ELR (cell line): Measurements from ENCODE around the gene TMEM169.

Experiments used
- DNase-seq: peaks from one replicate; pipeline ENCODE4 v3.0.0-alpha.2; 2015; ENCODE audit warnings: low read depth

TMEM169 gene, protein sequence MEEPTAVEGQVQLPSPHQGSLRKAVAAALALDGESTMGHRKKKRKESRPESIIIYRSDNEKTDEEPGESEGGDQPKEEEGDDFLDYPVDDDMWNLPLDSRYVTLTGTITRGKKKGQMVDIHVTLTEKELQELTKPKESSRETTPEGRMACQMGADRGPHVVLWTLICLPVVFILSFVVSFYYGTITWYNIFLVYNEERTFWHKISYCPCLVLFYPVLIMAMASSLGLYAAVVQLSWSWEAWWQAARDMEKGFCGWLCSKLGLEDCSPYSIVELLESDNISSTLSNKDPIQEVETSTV

DNA sequence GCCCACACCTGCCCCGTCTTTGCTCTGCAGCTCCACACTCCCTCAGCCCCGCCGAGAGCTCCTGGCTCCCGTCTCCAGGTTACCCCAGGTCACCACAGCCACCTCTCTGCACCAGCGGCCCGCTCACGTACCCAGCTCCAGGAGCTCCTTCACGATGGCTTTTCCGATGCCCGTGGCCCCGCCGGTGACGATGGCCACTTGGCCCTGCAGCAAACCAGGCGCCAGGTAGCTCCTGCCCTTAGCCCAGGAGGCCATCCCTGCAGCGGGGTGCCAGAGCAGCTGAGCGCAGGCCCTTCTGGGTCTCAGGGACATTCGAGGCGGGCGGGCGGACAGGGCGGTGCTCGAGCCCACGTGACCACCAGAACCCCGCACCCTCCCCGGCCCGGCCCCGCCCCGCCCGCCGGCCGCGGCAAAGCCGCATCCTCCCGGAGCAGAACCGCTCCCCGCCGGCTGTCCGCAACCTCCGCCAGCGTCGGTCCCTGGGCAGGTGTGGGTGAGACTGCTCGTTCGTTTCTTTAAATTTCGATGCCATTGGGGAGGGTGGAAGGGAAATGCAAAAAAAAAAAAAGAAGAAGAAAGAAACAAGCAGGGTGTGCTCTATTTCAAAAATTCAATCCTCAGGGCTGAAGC lies at the start of gene TMEM169, which contains the start of gene PECR:
TSS of gene TMEM169 (plus strand) at position 433 of the 630 bp plus-strand sequence. CDS start 14,045 bp downstream, outside the sequence.
TSS of gene PECR (minus strand) at position 323 of the 630 bp plus-strand sequence. CDS start at position 255, 68 bp downstream.
- peak; percentile 78 for DNase-seq

DNA sequence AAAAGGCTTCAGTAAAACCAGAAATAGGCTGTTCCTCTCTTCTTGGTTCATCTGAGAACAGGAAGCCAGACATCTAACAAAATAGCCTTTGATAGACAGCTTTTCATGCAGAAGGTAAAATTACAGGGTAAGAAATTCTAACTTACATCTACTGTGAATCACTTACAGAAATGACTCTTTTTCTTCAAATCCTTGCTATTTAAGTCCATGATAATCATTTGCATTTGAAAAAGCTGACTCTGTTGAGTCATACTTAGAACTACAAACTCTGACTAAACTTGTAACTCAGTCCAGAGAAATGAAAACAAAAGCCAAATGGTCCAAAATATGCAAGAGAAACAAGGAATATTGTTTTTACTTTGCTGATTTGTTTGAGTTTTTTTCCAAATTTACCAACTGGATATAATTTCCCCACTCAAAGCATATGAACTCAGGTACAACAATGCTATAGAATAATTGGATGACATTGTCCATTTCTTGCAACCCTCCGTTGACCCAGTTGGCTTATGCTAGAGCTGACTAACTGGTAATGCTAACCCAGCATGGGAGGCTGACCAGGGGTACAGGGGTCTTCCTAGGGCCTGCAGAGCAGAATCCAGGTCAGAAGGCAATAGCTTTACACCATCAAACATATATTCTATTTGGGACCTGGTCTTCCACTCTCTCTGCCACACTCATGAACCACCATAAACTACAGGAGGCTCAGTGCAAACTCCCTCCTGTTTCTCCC lies 49.6 kb upstream of the TMEM169 start:
- DNase-seq: peak; percentile 88

DNA sequence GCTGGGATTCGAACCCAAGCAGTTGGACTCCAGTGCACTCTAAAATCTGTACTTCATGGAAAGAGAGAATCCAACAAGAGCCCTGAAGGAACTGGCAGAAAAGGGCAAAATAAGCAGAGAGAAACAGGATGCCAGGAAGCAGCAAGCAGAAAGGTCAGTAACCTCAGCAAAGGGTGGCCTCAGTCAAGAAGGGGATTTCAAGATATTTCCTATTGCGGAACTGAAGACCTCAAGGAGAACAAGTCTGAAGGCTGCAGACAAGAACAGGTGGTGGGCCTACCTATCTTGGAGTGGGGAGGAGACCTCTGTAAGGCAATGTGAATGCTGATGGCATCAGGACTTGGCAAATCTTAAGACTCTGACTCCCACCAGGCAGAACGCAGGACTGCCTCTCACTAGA lies 48.3 kb upstream of the TMEM169 start:
- no peak for DNase-seq

DNA sequence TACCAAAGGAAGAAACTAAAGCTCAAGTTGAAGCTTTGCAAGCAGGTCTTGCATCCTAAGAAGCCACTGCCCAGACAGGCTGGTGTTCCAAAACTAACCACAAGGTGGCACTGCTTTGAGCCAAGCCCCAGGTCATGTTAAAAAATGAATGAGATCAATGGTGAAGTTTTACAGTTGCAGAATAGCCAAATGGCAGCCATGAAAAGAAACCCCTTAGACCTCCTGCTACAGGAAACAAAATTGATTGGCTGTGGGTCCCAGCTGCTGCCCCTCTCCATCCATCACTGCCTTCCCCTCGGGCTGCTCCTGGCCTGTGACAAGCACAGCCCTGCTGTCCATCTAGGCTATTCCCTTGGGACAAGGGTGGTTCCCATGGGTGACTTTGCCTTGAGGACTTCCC lies 47.7 kb upstream of the TMEM169 start:
- peak; percentile 67 for DNase-seq

DNA sequence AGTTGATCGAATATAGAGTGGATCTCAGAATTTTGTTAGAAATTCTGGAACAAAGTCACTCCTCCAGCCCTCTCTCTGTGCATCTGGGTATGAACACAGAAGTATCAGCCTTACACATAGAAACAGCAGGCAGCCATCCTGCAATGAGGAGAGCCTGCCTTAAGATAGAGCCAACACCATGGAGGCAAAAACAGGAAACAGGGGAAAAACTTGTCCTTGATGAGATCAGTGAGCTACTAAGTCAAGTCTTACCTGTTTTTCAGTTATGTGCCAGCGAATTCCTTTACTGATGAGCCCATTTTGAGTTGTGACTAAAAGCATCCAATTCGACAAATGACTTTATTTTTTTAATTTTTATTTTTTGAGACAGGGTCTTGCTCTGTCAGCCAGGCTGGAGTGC lies 41.8 kb upstream of the TMEM169 start:
- no peak for DNase-seq

DNA sequence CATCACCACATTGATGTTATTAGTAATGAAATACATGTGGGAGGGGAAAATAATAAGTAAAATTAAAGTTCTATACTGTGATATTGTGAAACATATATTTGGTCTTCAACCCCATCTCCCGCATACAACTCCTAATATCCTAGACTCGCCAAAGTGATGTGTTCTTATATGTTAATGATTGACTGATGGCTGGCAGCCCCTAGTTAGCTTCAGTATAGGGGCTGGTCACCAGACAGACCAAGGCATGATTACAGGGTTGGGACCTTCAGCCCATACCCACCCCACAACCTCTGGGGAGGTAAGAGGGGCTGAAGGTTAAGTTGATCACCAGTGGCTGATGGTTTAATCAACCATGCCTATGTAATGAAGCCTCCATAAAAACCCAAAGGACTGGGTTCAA lies 40.3 kb upstream of the TMEM169 start:
- no peak for DNase-seq

DNA sequence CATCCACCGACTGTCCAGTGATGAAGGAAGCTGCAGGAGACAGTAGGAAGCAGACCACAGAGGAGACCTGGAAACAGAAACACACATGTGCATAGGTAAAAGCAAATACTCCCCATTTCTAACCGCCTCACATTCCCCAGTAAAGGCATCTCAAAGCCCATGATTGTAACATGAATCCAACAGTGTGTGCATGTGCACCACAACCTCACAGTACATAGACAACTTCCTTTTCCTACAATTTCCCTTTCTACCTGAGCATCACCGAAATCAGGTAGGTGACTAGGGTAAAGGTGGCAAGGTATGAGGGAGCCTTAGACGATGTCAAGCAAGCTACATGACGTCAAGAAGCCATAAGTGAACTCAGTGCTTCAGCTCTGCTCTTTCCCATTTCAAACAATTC lies 37.8 kb upstream of the TMEM169 start:
- no peak for DNase-seq

DNA sequence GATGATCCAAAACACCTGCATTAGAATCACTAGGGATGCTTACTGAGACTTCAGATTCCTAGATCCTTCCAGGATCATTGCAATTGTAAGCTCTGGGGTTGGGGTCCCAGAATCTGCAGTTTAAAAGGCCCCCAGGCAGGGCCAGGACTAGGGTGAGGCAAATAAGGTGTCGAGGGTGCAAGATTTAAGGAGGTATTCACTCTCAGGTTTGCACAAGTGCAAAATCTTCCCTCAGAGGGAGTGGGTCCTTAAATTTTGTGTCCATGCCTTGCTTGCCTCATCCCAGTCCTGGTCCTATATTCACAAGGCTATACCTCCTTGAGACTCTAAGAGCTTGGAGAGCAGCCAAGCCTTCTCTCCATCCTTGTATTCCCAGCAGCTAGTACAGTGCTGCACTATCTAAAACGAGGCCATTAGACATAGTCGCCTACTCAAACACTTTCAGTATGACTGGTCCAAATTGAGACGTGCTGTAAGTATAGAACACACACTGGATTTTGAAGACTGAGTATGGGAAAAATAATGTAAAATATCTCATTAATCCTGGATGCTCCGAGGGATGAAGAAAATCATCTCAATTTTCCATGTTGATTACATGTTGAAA lies 36.7 kb upstream of the TMEM169 start:
- no peak for DNase-seq

DNA sequence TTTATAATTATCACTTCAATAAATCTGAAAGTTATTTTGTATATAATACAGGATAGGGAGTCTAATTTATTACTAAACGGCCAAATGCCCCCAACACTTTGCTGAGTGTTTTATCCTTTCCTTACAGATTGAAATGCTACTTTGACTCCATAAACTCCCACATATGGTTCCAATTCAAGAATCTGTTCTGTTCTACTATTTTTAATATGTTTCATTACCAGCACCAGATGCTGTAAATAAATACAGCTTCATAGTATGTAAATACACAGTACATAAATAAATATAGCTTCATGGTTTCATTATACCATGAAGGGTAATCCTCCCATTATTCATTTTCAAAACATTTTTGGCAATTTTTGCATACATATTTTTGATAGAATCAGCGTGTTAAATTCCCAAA lies 34.3 kb upstream of the TMEM169 start:
- DNase-seq: no peak

DNA sequence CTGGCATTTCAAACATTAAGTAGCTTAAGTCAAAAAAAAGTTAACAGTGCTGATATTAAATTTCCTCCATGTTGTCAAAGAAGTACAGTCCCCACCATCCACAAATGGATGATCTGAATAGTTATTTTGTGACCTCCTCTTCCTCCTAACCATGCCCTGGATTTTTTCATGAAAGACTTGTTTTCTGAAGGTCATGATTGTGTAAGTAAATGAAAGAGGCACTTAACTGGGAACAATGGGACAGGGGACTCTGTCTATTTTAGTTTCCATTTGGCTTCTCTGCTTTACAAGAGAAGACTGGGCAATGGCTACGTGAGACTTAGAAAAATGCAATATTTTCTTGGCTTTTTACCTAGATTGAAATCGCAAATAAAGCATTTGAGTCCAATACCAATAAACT lies 32.3 kb upstream of the TMEM169 start:
- DNase-seq: no peak

DNA sequence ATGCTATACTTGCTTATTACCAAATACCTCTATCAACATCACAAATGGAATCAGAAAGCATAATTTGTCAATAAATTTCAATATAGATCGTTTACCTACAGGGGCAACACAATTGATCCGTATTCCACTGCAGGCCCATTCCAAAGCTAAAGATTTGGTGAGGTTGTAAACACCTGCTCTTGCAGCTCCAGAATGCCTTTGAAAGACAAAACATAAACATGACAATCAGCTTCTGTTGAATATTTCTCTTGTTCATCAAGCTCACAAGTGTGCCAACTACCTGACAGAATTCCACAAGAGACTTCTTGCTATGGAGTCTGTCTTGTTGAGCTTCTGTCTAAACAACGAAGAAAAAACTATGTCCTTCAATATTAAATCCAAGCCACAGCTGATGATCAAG lies 30.4 kb upstream of the TMEM169 start:
- DNase-seq: no peak

DNA sequence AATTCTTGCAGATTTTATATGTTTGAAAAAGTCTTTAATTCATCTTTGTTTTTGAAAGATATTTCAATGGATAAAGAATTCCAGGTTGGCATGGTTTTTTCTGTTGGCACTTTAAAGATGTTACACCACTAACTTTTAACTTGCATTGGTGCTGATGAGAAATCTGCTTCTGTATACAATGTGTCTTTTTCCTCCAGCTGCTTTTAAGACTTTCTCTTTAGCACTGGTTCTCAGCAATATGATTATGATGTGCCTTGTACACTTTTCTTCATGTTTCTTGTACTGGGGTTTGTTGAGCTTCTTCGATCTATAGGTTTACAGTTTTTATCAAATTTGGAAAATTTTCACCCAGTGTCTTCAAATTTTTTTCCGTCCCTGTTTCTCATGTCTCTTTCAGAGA lies 29.3 kb upstream of the TMEM169 start:
- no peak for DNase-seq

DNA sequence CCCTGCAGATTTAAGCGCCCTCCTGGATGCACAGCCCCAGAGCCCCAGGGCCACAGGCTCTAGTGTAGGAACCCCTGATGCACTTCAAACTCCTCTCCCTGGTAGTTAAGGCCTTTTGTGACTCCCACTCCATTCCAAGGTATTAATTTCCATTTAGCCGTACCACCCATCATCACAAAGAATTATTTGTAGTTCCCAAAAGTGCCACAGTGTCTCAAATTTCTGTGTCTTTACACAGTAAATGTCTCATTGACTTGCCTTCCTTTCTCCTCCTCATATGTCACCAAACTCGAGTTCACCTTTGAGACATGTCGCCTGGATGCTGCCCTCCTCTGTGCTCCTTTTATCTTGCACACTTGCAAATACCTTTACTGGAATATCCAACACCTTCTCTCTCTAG lies 26.0 kb upstream of the TMEM169 start:
- no peak for DNase-seq

DNA sequence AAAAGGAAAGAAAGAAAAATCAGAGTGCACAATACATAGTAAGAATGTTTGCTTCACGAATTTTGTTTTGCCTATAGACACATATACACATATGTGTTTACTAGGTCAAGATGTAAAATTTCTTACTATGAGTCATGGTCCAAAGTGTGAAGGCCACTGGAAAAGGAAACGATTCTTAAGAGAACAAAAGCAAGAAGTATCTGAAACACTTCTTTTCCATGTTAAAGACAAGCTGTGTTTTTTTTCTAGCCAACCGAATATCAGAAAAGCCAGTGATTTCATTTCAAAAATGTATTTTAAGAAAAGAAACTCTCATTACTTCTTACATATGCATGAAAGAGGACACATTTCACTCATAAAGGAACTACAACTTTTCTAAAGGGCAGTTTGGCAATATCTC lies 25.0 kb upstream of the TMEM169 start:
- no peak for DNase-seq

DNA sequence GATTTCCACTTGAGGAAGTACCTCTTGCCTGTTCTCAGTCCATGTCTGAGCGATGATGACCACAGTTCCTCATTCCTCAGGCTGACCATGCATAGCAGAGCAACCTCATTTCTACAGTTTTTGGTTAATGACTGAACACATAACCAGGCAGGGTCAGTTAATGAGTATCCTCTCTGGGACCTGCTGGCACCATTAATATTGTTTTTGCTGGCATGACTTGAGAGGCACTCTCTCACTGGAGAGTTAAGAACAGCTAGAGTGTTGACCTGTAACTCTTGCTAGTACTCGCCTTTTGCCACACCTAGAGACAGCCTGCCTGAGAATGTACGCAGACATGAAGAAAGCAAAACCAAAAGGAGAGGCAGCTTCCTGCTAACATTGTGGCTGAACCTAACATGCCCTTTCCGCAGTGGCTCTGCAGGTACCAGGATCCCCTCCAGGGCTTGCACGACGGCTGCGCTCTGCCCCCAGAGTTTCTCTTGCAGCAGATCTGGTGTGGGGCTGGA lies 24.0 kb upstream of the TMEM169 start:
- DNase-seq: peak; percentile 42

DNA sequence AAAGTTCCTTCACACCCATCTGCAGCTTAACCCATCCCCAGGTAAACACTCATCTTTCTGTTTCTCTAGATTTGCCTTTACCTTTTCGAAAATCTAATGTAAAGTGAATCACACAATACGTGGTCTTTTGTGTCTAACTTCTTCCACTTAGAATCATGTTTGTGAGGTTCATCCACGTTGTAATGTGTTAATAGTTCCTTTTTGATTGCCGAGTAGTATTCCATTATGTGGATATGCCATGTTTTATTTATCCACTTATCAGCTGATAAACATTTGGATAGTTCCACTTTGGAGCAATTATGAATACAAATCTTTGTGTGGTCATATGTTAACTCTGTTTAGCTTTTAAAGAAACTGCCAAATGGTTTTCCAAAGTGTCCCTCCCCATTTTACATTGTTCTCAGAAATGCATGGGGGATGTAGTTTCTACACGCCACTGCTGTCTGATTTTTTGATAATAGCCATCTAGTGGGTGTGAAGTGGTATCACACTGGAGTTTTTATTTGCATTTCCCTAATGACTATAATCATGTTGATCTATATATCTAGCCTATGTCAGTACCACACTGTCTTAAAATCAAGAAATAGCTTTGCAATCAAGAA lies 22.4 kb upstream of the TMEM169 start:
- DNase-seq: peak; percentile 32

DNA sequence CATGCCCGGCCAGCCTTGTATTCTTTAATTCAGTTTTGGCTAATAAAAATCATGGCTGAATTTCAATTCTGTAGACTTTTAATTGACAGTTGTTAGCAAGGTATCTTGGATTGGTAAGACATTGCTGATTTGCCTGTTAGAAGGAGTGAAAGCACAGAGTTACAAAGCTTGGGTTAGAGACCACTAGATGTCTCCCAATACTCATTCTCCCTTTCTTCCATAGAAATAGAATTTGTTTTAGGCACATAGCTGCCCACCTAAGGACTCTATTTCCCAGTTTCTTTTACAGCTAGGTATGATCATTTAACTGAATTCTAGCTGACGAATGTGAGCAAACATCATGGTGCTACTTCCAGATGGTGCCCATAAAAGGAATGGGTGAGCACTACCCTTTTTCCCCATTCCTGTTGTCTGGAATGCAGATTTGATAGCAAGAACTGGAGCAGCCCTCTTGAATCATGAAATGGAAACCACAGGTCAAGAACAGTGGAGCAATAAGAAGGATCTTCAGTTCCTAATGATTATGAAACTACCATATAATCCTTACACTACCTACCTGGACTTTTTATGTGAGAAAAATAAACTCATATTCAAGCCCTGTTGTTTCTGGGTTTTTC lies 17.6 kb upstream of the TMEM169 start:
- DNase-seq: no peak

DNA sequence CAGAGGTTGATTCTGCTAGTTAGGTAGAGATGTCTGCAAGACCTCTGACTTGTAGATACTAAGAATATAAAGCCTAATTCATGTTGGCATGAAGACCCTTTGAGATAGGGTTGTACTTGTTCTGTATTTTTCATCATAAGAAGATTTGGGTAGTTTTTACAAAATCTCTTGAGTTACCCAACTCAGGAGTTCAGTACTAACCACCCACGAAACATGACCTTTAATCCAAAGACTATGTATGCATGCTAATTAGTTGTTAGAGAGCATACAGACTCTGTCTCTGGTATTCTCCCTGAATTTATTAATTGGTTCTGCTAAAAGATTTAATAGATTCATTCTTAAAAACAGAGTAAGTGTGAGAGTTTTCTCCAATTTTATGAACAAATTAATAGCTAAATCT lies 17.1 kb upstream of the TMEM169 start:
- DNase-seq: no peak

DNA sequence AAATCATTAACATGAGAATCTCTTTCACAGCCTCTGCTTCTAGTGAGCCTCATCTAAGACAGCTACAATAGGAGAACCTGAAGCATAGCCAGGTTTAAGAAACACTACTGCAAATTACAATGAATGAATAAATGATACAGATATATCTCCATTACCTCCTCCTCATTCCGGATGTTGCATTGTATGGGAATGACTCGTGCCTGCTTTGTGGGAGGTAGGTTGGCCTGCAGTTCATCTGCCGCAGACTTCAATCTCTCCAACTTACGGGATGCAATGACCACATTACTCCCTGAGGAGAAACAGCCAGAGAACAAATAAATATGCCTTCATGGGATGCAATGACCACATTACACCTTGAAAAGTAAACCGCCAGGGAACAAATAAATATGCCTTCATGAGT lies 15.5 kb upstream of the TMEM169 start:
- peak; percentile 58 for DNase-seq

DNA sequence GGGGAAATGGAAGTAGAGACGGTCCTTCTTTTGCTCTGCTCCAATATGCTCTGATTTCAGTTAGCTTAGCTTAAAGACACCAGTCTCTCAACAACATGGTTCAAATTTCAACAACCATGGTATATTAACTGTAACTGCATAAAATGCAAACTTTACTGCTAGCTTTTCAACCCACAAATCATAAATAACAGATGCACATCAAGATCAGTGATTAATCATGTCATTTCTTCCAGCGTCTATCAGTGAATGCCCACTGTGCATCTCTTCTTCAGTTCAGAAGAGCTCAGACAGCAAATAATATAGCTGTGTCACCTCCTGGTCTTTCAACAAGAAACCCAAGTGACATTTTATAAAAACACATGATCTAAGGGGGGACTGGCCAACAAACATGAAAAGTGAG lies 12.7 kb upstream of the TMEM169 start:
- no peak for DNase-seq

DNA sequence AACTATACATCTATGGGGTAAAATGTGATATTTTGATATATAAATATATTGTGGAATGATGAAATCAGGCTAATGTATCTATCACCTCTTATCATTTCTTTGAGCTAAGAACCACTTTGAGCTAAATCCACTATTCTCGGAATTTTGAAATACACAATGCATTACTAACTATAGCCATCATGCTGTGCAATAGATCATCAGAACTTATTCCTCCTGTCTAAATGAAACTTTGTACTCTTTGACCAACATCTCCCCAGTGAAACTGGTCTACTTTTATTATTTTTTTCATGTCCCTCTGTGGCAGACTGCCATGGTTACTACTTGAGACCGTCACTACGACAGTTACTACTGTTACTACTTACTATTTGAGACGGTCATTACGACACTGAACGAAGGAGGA lies 11.5 kb upstream of the TMEM169 start:
- DNase-seq: no peak
